HepG2 (cell line): ENCODE results near the gene ZBTB37. TPM values are rescaled to one million over a fixed set of nuclear protein-coding genes. Genes with fewer than 3 reads are reported as not detected.

ENCODE experiments used
- polyA plus RNA-seq, 8 experiments: library from polyadenylated mRNA; depleted of rRNA in 3 of 8; stranded (reverse) in 7 of 8; unstranded in 1 of 8; fragments of >200 nt; fragmentation: Illumina TruSeq in 4 of 8; extraction: Trizol in 4 of 8; gene quantifications; 2 replicates each; pipeline versions ENCODE4 v1.2.1 to v1.2.3, GENCODE V29; 2011 to 2016; ENCODE audit warnings: low read depth in 4 of 8, missing spikeins in 1 of 8, mixed read lengths in 1 of 8; ENCODE audit not compliant: insufficient read depth in 1 of 8
- small RNA-seq, 3 experiments: library from RNA; depleted of rRNA; stranded (forward); fragments of <200 nt; gene quantifications; one replicate each; pipeline ENCODE3, GENCODE V24; 2012; ENCODE audit warnings: low read depth in 2 of 3, low replicate concordance in 1 of 3; ENCODE audit not compliant: insufficient read length in 3 of 3, insufficient read depth in 2 of 3
- total RNA-seq, 5 experiments: library from RNA; depleted of rRNA; stranded (reverse); fragments of >200 nt; fragmentation: Illumina TruSeq; extraction: Trizol; gene quantifications; 2 replicates each; pipeline ENCODE4 v1.2.3, GENCODE V29; 2016; ENCODE audit warnings: low read depth in 1 of 5

Gene ZBTB37
- total and polyA plus RNA-seq, 2 of the 13 experiments (the other 11 are each of a cell fraction or from before 2014, with no cell fraction given) = 2.6 to 7.7 TPM

Small RNAs within 50 kb of the gene (small RNA-seq; reads per million reads assigned to genes)
- 0 to 2.9 (median 0) reads per million in 3 experiments for gene RNA5SP67

Other genes starting within 250 kb of the ZBTB37 start
- not detected in 2 replicates for gene TEX50, start 233.0 kb upstream of the ZBTB37 start, total RNA-seq (2016; rRNA removed; fragmentation: Illumina TruSeq; extraction: Trizol)
- not detected in 2 replicates for gene TEX50, start 233.0 kb upstream of the ZBTB37 start, polyA plus RNA-seq (2011; rRNA removed)
- not detected in 2 replicates for gene ANKRD45, start 198.5 kb upstream of the ZBTB37 start, total RNA-seq (2016; rRNA removed; fragmentation: Illumina TruSeq; extraction: Trizol)
- gene ANKRD45, start 198.5 kb upstream of the ZBTB37 start, polyA plus RNA-seq (2011; rRNA removed) = not detected in 2 replicates
- gene KLHL20, start 153.4 kb upstream of the ZBTB37 start, total RNA-seq (2016; rRNA removed; fragmentation: Illumina TruSeq; extraction: Trizol) = 14.3 and 18.8 TPM in 2 replicates
- 7.4 and 7.6 TPM in 2 replicates for gene KLHL20, start 153.4 kb upstream of the ZBTB37 start, polyA plus RNA-seq (2011; rRNA removed)
- 27.7 and 45.4 TPM in 2 replicates for gene DARS2, start 43.7 kb upstream of the ZBTB37 start, total RNA-seq (2016; rRNA removed; fragmentation: Illumina TruSeq; extraction: Trizol)
- gene DARS2, start 43.7 kb upstream of the ZBTB37 start, polyA plus RNA-seq (2011; rRNA removed) = 14.3 and 17.6 TPM in 2 replicates
- gene CENPL, start 43.5 kb upstream of the ZBTB37 start, total RNA-seq (2016; rRNA removed; fragmentation: Illumina TruSeq; extraction: Trizol) = 14.2 and 17.9 TPM in 2 replicates
- gene CENPL, start 43.5 kb upstream of the ZBTB37 start, polyA plus RNA-seq (2011; rRNA removed) = 2.4 and 4.4 TPM in 2 replicates
- gene GAS5, start 391 bp upstream of the ZBTB37 start, total RNA-seq (2016; rRNA removed; fragmentation: Illumina TruSeq; extraction: Trizol) = 184 and 352 TPM in 2 replicates
- 687 and 738 TPM in 2 replicates for gene GAS5, start 391 bp upstream of the ZBTB37 start, polyA plus RNA-seq (2011; rRNA removed)
- 107 and 205 TPM in 2 replicates for gene SERPINC1, start 48.9 kb downstream of the ZBTB37 start, total RNA-seq (2016; rRNA removed; fragmentation: Illumina TruSeq; extraction: Trizol)
- gene SERPINC1, start 48.9 kb downstream of the ZBTB37 start, polyA plus RNA-seq (2011; rRNA removed) = 142 and 156 TPM in 2 replicates
- gene RC3H1, start 154.0 kb downstream of the ZBTB37 start, total RNA-seq (2016; rRNA removed; fragmentation: Illumina TruSeq; extraction: Trizol) = 19.6 and 24.4 TPM in 2 replicates
- gene RC3H1, start 154.0 kb downstream of the ZBTB37 start, polyA plus RNA-seq (2011; rRNA removed) = 8.5 and 11.2 TPM in 2 replicates